ENCODE results near the gene ZC3H12D.

The ZC3H12D gene

GRCh38 chr6:149484733-149485700, at the start of gene ZC3H12D:
ZC3H12D (minus strand) TSS chr6:149485014; CDS start chr6:149474543, 10,471 bp downstream.
- H3K4me3 ChIP-seq (ENCODE audit: low read length), result no peak within 1 kb of the TSS
- DNase-seq (ENCODE audit: low read depth), result peak; percentile 16
- TF ChIP-seq CTCF (conservative IDR thresholded peaks at IDR 0.05; ENCODE audit: low read length), result peak; percentile 29

- DNase-seq (ENCODE audit: low read depth), result no peak
- H3K4me3 ChIP-seq (ENCODE audit: low read length), result no peak overlapping the region
- no peak for TF ChIP-seq CTCF (conservative IDR thresholded peaks at IDR 0.05; ENCODE audit: low read length)
Observed at GRCh38 chr6:149529650-149530049, 44.8 kb upstream of the ZC3H12D start.

GRCh38 chr6:149515494-149515893, 30.7 kb upstream of the ZC3H12D start:
- no peak for TF ChIP-seq CTCF (conservative IDR thresholded peaks at IDR 0.05; ENCODE audit: low read length)
- DNase-seq (ENCODE audit: low read depth), result no peak
- no peak overlapping the region for H3K4me3 ChIP-seq (ENCODE audit: low read length)

GRCh38 chr6:149513915-149514314, 29.1 kb upstream of the ZC3H12D start:
- DNase-seq (ENCODE audit: low read depth), result peak; percentile 16
- TF ChIP-seq CTCF (conservative IDR thresholded peaks at IDR 0.05; ENCODE audit: low read length), result no peak
- H3K4me3 ChIP-seq (ENCODE audit: low read length), result no peak overlapping the region

- no peak for TF ChIP-seq CTCF (conservative IDR thresholded peaks at IDR 0.05; ENCODE audit: low read length)
- no peak overlapping the region for H3K4me3 ChIP-seq (ENCODE audit: low read length)
- no peak for DNase-seq (ENCODE audit: low read depth)
Observed at GRCh38 chr6:149510793-149511512, 26.1 kb upstream of the ZC3H12D start.

- DNase-seq (ENCODE audit: low read depth), result no peak
- H3K4me3 ChIP-seq (ENCODE audit: low read length), result no peak overlapping the region
- TF ChIP-seq CTCF (conservative IDR thresholded peaks at IDR 0.05; ENCODE audit: low read length), result no peak
Observed at GRCh38 chr6:149508485-149508884, 23.7 kb upstream of the ZC3H12D start.

All from AG10803 (cell line).